ENCODE measurements around the gene CYB5R4. TPM values are rescaled to one million over a fixed set of nuclear protein-coding genes. Genes with fewer than 3 reads are reported as not detected.
A peak's percentile ranks its signal among the peaks of the same experiment; 100 is the strongest.

CYB5R4 gene
- total and polyA plus RNA-seq, 2 of the 13 experiments (the other 11 are each of a cell fraction or from before 2014, with no cell fraction given), result 5.3 to 26.1 TPM

GRCh38 chr6:83904395-83904794, 44.9 kb downstream of the CYB5R4 start:
- CTCF ChIA-PET (ENCODE audit: low intra/inter-chr PET ratio, low total read pairs), result no interaction called here
- no peak for FAIRE-seq
- 76% methylated on average over 4 of the region's 4 CpGs for WGBS (ENCODE audit: low lambda C conversion rate)
- intact Hi-C loops (cut with micrococcal nuclease; ENCODE audit: unreplicated experiment) (no loop called here), in situ Hi-C loops (cut with HindIII; ENCODE audit: extremely low pct_ligation_motif_present, low pct_unique_long_range_greater_than_20kb) (no loop called here)
- Histone ChIP-seq H2AFZ (ENCODE audit: low read length) (no peak overlapping the region), H3K4me3 (replicated peaks in 1 of 3; ENCODE audit: insufficient read depth in 1 of 3, low read depth in 2 of 3, low read length in 3 of 3) (no peak overlapping the region), H3K9ac (ENCODE audit: insufficient read depth, low read depth, low read length) (no peak overlapping the region), H3K9me3 (ENCODE audit: low read length) (no peaks in the 10 kb centered on the region), H3K27ac (ENCODE audit: extremely low read length, insufficient read depth, low read length) (no peak overlapping the region), H3K27me3 (ENCODE audit: control insufficient read depth in 1 of 2, insufficient read depth in 2 of 2, low read length in 2 of 2) (no peaks in the 10 kb centered on the region), H3K79me2 (ENCODE audit: insufficient read depth, low read length) (no peaks in the 10 kb centered on the region), H3K4me1 (ENCODE audit: insufficient read depth, low read length) (peaks cover 12% of the 10 kb centered on the region), H4K20me1 (ENCODE audit: insufficient read depth, low read length) (no peaks in the 10 kb centered on the region), H3K36me3 (replicated peaks in 1 of 2; ENCODE audit: control insufficient read depth in 1 of 2, insufficient read depth in 2 of 2, low read length in 2 of 2) (no peaks in the 10 kb centered on the region), H3K4me2 (ENCODE audit: low read depth, low read length) (no peak overlapping the region)
- POLR2A ChIA-PET, result no interaction called here
- peak; percentile 85 for TF ChIP-seq ZNF160 (CRISPR knock-in tag; IDR thresholded peaks at IDR 0.05)
- TF ChIP-seq ZMYM3 (CRISPR knock-in tag; IDR thresholded peaks at IDR 0.05), result no peak
- no peak for TF ChIP-seq IKZF4 (CRISPR knock-in tag; IDR thresholded peaks at IDR 0.05; ENCODE audit: borderline replicate concordance, low read depth, not compliant biosample characterization)
- TF ChIP-seq WIZ (CRISPR knock-in tag; IDR thresholded peaks at IDR 0.05), result no peak
- BruUV-seq (replicated peaks), result no TSS peak
- no peak for DNase-seq (ENCODE audit: low spot score)
- ATAC-seq, result no peak

- Histone ChIP-seq H3K36me3 (replicated peaks in 1 of 2; ENCODE audit: control insufficient read depth in 1 of 2, insufficient read depth in 2 of 2, low read length in 2 of 2) (no peaks in the 10 kb centered on the region), H3K4me2 (ENCODE audit: low read depth, low read length) (no peak overlapping the region), H3K27ac (ENCODE audit: extremely low read length, insufficient read depth, low read length) (no peak overlapping the region), H2AFZ (ENCODE audit: low read length) (no peak overlapping the region), H4K20me1 (ENCODE audit: insufficient read depth, low read length) (no peaks in the 10 kb centered on the region), H3K9ac (ENCODE audit: insufficient read depth, low read depth, low read length) (no peak overlapping the region), H3K4me1 (ENCODE audit: insufficient read depth, low read length) (peaks cover 12% of the 10 kb centered on the region), H3K4me3 (replicated peaks in 1 of 3; ENCODE audit: insufficient read depth in 1 of 3, low read depth in 2 of 3, low read length in 3 of 3) (no peak overlapping the region), H3K9me3 (ENCODE audit: low read length) (no peaks in the 10 kb centered on the region), H3K27me3 (ENCODE audit: control insufficient read depth in 1 of 2, insufficient read depth in 2 of 2, low read length in 2 of 2) (no peaks in the 10 kb centered on the region), H3K79me2 (ENCODE audit: insufficient read depth, low read length) (no peaks in the 10 kb centered on the region)
- intact Hi-C loops (cut with micrococcal nuclease; ENCODE audit: unreplicated experiment) (no loop called here), in situ Hi-C loops (cut with HindIII; ENCODE audit: extremely low pct_ligation_motif_present, low pct_unique_long_range_greater_than_20kb) (no loop called here)
- CTCF ChIA-PET (ENCODE audit: low intra/inter-chr PET ratio, low total read pairs), result no interaction called here
- DNase-seq (ENCODE audit: low spot score) (no peak), ATAC-seq (no peak), FAIRE-seq (no peak)
- POLR2A ChIA-PET, result no interaction called here
- WGBS (ENCODE audit: low lambda C conversion rate), result 100% methylated on average over 4 of the region's 4 CpGs
- no TSS peak for BruUV-seq (replicated peaks)
- TF ChIP-seq ZBED4 (CRISPR knock-in tag; IDR thresholded peaks at IDR 0.05; ENCODE audit: borderline replicate concordance) (no peak), CEBPZ (IDR thresholded peaks at IDR 0.05; ENCODE audit: low read length) (no peak), MTA3 (CRISPR knock-in tag; IDR thresholded peaks at IDR 0.05) (no peak), FOXA3 (CRISPR knock-in tag; IDR thresholded peaks at IDR 0.05) (no peak), SNRNP70 (IDR thresholded peaks at IDR 0.05; ENCODE audit: low read depth, low read length) (no peak)
These were observed 46.2 kb downstream of the CYB5R4 start for GRCh38 chr6:83905648-83906047.

Data from HepG2 (cell line).